Stomach (tissue), 4 donors: ENCODE measurements around the gene TFIP11.

Experiments
- CTCF ChIP-seq, 7 experiments: fragments of 450-650 bp in 4 of 7; fragments of 200-600 bp in 3 of 7; sonication (generic) in 3 of 7; IDR thresholded peaks; one replicate each; pipeline ENCODE4 v1.5.1; 2016 to 2019; ENCODE audit warnings: antibody characterized with exemption in 7 of 7, control low read depth in 2 of 7, mild to moderate bottlenecking in 1 of 7
- POLR2A ChIP-seq, 4 donors: fragments of 450-650 bp; IDR thresholded peaks; one replicate each; pipeline ENCODE4 v1.6.1; 2016; ENCODE audit warnings: antibody characterized with exemption in 4 of 4, control low read depth in 2 of 4, mild to moderate bottlenecking in 1 of 4, moderate library complexity in 1 of 4
- POLR2AphosphoS5 ChIP-seq, 3 donors: sonication (generic); formaldehyde crosslinking; IDR thresholded peaks; one replicate each; pipeline ENCODE4 v1.6.1; 2016; ENCODE audit warnings: antibody characterized with exemption in 3 of 3

DNA sequence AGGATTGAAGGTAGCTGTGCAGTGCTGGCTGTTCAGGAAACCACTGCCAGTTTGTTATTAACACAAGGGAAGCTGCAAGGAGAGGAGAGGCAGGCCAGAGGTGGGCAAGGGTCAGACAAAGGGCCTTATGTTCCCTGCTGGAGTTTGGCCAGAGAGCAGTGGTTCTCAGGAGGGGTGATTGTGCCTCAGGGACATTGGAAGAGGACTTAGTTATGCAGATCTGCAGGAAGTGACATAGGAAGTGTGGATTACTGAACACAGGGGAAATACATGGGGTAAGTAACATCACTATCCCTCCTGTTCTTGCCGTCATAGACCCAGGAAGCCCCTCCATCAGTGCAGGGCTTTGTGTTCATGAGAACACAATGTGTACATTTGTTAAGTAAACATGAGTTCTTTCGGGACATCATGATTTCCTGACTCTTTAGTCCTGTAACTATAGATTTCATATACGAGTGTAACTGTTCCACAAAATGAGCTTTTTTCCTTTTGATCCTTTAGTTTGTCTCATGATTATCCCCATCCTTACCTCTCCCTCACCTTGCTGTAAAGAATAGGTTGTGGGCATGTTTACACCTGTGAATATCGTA is 22.7 kb downstream of the TFIP11 start:
- TF ChIP-seq CTCF (IDR thresholded peaks at IDR 0.05) = no peak
- TF ChIP-seq POLR2A (IDR thresholded peaks at IDR 0.05) = no peak
- no peak for TF ChIP-seq POLR2AphosphoS5 (IDR thresholded peaks at IDR 0.05)
